NOMO-1 treated with dmso at 0.1 percent for 144 hours (cell line): ENCODE data around the gene ADGRG7.
A peak's percentile ranks its signal among the peaks of the same experiment; 100 is the strongest.
"Not testable (repeated sequence)": the region's sequence is repeated elsewhere in the genome, so short reads cannot be mapped to it uniquely, and the experiment has no call there.

Experiments used
- DNase-seq: peaks from one replicate; lab custom pipeline; 2025; ENCODE audit not compliant: unreplicated experiment; lab: John Stamatoyannopoulos, UW

The ADGRG7 gene

DNA sequence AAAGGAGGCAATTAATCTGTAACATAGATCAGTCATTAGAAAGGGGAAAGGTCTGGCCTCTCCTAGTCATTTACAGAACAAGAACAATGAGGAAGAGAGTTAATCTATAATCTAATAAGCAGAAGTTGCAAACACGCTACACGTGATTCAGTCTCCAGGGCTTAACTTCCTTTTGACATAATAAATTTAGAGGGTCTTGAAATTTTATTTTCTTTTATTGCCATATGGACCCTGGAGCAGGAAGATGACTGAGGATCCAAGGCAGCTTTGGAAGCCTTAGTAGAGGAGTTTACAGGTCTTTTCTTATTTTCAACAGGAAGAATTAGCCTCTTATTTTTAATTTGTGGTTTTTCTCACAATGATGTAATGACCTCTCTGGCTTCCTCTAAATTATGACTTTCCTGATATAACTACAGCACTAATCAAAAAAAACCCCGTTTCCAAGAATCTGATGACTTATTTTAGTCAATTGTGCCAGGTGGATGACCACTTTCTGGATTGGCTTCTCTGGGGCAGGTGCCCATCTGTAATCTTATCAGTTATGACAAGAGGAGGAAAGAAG is 32.2 kb downstream of the ADGRG7 start:
- peak; percentile 22 for DNase-seq

DNA sequence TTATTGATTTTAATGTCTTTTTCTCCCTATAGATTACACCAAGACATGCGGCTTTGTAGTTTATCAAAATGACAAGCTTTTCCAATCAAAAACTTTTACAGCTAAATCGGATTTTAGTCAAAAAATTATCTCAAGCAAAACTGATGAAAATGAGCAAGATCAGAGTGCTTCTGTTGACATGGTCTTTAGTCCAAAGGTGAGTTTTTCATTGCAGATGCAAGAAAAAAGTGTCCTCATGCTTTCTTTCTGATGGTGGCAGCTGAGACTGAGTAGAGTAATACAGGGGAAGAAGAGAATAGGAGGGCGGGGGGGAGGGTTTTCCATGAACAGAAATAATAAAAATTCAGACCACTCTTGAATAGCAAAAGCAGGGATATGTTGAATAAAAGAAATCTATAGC is 36.5 kb downstream of the ADGRG7 start:
- no peak for DNase-seq

- no peak for DNase-seq
Observed at GRCh38 chr3:100647171-100647570, 37.8 kb downstream of the ADGRG7 start.

DNA sequence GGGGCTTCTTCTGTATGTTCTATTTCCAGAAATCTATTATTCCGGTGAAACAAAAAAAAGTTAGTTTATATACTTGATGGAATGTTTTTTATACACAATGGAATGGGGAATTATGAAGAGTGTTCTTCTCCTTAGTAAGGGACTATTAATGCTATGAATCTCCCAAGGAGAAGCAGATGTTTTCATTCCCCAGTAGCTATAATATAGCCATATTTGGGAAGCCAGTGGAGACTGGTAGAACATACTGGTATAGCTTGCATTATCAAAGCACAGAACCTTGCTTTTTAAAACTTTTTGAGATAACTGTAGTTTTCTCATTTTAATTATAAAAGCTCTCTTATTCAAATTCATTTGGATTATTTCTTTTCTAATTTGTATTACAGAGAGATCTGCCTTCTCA is 38.3 kb downstream of the ADGRG7 start:
- DNase-seq = no peak

DNA sequence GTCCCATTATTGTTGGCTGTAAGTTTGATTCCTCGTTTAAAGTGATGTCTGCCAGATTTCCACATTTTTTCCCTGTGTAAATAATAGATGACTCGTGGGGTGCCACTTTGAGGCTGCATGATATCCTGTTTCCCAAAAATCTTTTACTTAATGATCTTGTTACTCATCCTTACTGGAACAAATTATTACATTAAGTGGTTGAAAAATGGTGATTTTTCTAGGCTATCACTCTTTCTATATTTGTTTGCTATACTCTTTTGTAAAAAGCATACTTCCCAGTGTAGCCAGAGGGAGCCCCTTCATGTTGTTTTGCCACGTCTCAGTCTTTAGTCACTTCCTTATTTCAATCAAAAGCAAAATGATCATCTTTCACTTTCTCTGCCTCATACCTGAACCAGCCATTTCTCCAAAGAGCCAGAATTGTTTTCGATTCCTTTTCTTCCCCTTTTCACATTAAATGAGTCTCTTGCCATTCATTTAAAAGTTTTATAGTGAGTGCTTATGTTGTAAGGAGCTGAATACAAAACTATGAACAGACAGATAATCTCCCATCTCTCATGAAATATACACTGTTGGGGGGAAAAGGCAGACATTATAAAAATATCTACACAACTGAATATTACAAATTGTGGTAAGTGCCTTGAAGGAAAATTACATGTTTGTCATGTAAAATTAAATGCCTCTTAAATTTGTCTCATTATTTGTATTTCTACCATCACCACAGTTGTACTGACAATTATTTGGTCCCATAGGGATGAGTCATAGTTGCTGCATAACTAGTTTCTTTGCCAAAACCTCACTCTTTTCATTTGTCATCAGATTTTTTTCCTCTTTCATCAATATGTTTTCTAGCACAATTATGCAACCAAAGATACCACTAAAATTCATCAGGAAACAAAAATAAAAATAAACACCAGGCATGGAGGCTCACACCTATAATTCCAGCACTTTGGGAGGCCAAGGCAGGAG is 41.5 kb downstream of the ADGRG7 start:
- peak; percentile 65 for DNase-seq

- no peak for DNase-seq
Observed at GRCh38 chr3:100653604-100654294, 44.3 kb downstream of the ADGRG7 start.

DNA sequence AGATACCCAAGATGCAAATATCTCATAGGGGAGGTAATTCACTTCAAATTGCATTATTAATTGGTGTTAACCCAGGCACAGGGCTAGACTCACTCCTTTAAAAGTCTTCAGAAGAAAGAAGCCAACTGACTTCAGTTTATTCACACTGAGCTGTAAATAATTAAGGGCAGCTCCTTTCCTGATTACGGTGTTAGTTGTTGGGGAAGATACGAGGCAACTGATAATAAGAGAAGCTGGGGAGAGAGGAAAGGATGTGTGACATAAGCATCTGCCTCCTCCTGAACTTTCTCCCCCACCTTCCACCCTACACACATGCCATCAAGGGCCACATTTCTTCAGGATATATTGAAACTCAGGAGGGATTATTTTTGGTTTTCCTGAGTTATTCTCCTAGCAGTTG is 47.5 kb downstream of the ADGRG7 start:
- no peak for DNase-seq

DNA sequence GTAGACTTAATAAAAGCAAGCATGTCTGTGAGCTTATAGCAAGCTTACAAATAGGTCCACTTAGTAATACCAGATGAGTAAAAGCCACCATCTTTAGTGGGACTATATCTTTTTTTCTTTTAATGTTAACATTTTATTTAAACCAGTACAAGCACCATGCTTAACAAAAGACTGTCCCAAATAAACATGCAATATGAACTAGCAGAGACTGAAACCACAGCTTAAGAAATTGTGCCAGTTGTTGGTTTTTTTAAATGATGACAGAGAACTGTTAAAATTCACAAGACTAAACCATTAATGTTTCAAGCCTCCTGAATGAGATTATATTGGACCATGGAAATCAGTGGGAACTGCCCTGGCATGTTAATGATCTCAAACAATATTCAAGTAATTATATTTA is 51.9 kb downstream of the ADGRG7 start:
- not testable (repeated sequence) for DNase-seq

DNA sequence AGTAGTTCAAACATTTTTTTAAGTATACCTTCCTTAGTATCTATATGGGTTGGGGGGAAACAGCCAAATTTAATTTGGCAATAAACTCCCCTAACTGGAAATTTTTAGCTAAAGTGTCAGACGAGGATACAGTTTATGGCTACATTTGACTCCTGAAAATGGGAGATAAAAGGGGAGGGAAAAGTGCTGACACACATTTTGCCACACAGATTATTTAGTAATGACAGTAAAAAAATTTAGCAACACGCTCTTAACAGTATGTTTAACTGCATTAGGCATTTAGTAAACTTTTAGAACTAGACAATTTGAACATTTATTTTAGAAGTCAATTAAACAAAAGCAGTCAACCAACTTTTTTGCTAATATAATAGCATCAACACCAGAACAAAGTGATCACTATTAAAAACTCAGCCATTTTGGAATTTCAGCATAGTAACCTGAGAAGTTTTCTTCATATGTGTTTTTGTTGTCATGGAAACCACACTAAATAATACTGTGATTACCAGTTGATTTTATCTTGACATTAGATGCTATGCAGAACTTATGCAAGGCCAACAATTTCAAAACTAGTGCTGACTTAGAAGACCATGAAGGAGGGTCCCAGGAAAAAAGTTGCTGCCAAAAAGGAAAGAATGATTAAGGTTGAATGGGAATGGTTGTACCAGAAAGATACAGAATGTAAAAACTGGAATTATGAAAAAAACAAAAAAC is 52.9 kb downstream of the ADGRG7 start:
- DNase-seq = no peak

GRCh38 chr3:100665230-100665629 is 55.8 kb downstream of the ADGRG7 start:
- DNase-seq = no peak

GRCh38 chr3:100666699-100667098 is 57.3 kb downstream of the ADGRG7 start:
- not testable (repeated sequence) for DNase-seq

- not testable (repeated sequence) for DNase-seq
Observed at GRCh38 chr3:100667316-100667715, 57.9 kb downstream of the ADGRG7 start.

DNA sequence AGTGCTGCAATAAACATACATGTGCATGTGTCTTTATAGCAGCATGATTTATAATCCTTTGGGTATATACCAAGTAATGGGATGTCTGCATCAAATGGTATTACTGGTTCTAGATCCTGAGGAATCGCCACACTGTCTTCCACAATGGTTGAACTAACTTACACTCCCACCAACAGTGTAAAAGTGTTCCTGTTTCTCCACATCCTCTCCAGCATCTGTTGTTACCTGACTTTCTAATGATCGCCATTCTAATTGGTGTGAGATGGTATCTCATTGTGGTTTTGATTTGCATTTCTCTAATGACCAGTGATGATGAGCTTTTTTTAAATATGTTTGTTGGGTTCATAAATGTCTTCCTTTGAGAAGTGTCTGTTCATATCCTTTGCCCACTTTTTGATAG is 61.6 kb downstream of the ADGRG7 start:
- DNase-seq = not testable (repeated sequence)

DNA sequence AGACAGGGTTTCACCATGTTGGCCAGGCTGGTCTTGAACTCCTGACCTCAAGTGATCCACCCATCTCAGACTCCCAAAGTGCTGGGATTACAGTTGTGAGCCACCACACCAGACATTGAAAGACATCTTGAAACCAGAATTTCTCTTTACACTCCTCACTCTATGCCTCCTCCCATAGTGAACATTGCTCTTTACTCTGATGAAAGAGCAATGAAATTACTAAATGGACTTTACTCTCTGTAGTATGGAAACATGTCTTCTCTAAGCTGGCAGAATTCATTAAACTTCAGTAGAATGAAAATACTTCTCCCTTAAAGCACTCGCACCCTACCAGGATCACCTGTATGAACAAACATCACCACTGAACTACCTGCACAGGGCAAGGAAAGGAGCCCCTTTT is 72.1 kb downstream of the ADGRG7 start:
- DNase-seq = no peak

DNA sequence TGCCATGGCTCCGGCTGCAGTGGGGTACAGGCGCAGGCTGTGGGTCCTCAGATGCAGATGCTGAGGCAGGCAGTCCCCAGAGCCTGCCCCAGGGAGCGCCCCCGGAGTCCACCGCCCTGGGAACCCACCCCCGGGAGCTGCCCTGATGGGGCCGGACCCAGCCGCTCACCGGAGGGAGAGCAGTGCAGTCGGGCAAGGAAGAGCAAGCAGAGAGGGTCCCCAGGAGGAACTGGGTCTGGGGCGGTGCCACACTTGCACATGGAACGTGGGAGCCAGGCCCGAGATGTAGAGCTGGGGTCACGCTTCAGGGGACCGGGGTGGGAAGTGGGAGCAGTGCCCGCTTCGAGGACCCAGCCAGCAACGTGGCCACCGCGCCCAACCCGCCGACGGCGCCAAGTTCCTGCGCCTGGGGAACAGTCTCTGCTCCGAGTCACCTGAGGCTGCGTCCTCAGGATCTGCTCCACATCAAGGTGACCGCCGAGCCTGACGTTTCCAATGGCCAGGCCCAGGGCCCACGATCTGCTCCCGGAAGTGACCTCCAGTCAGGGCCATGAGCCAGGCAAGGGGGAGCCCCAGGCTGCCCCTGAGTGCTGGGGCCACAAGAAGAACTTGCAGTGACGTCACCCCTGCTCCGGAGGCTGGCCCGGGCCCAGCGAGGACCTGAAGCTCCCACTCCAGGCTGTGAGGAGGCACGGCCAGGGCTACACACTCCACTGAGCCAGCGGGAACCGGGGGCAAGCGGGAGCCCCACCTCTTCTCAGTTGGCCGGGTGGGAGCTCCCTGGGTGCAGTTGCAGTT is 72.9 kb downstream of the ADGRG7 start:
- DNase-seq = no peak

- DNase-seq = no peak
Observed at GRCh38 chr3:100682854-100683760, 73.7 kb downstream of the ADGRG7 start.

- DNase-seq = no peak
Observed at GRCh38 chr3:100693225-100693624, 83.8 kb downstream of the ADGRG7 start.

GRCh38 chr3:100695696-100696095 is 86.3 kb downstream of the ADGRG7 start:
- DNase-seq = no peak

DNA sequence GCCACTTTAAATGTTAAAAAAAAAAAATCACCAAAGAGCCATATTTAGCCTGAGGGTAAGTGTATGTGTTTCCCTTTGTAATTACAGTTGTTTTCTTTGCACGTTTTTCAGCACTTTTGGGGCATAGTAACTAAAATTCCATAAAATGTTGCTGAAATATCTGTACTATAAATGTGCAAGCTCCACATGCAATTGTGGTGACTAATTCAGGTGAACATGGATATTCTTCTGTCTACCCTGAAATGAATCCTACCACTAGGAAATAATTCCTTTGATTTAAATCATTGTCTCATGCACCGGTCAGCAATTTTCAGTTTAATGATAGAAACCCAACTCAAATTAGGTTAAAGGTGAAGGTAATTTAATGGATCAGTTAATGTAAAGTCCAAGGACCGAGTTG is 86.8 kb downstream of the ADGRG7 start:
- DNase-seq = no peak
